ENCODE data around the gene KIF17.

Gene KIF17

GRCh38 chr1:20626524-20626923, 91.3 kb downstream of the KIF17 start:
- H3K9me3 ChIP-seq = no peaks in the 10 kb centered on the region
- H3K27ac ChIP-seq = no peak overlapping the region
- H3K4me1 ChIP-seq (ENCODE audit: control insufficient read depth in 1 of 2, insufficient read depth in 1 of 2, low read depth in 1 of 2, low read length in 1 of 2) = peaks cover 0 to 7% of the 10 kb centered on the region in 2 experiments
- no peak overlapping the region for H3K4me3 ChIP-seq (ENCODE audit: low read depth in 1 of 2, low read length in 1 of 2)
- peaks cover 7% of the 10 kb centered on the region for H3K36me3 ChIP-seq
- no peaks in the 10 kb centered on the region for H3K27me3 ChIP-seq
- no peak for TF ChIP-seq CTCF (IDR thresholded peaks at IDR 0.05)

- H3K4me3 ChIP-seq (ENCODE audit: low read depth in 1 of 2, low read length in 1 of 2) = no peak overlapping the region
- H3K27ac ChIP-seq = no peak overlapping the region
- no peaks in the 10 kb centered on the region for H3K9me3 ChIP-seq
- peaks cover 0 to 7% of the 10 kb centered on the region in 2 experiments for H3K4me1 ChIP-seq (ENCODE audit: control insufficient read depth in 1 of 2, insufficient read depth in 1 of 2, low read depth in 1 of 2, low read length in 1 of 2)
- peaks cover 10% of the 10 kb centered on the region for H3K36me3 ChIP-seq
- no peak for TF ChIP-seq CTCF (IDR thresholded peaks at IDR 0.05)
- no peaks in the 10 kb centered on the region for H3K27me3 ChIP-seq
Measured at GRCh38 chr1:20626098-20626427, 91.7 kb downstream of the KIF17 start.

- Histone ChIP-seq H3K4me1 (ENCODE audit: control insufficient read depth in 1 of 2, insufficient read depth in 1 of 2, low read depth in 1 of 2, low read length in 1 of 2) (peaks cover 0 to 7% of the 10 kb centered on the region in 2 experiments), H3K27me3 (no peaks in the 10 kb centered on the region), H3K4me3 (ENCODE audit: low read depth in 1 of 2, low read length in 1 of 2) (no peak overlapping the region), H3K36me3 (peaks cover 15% of the 10 kb centered on the region), H3K27ac (peak overlapping the region; percentile 10), H3K9me3 (no peaks in the 10 kb centered on the region)
- no peak for TF ChIP-seq CTCF (IDR thresholded peaks at IDR 0.05)
Measured at GRCh38 chr1:20625176-20626097, 92.4 kb downstream of the KIF17 start.

GRCh38 chr1:20624709-20625108, 93.1 kb downstream of the KIF17 start:
- peak overlapping the region; percentile 20 for H3K27ac ChIP-seq
- H3K9me3 ChIP-seq = no peaks in the 10 kb centered on the region
- peaks cover 0 to 7% of the 10 kb centered on the region in 2 experiments for H3K4me1 ChIP-seq (ENCODE audit: control insufficient read depth in 1 of 2, insufficient read depth in 1 of 2, low read depth in 1 of 2, low read length in 1 of 2)
- no peak overlapping the region for H3K4me3 ChIP-seq (ENCODE audit: low read depth in 1 of 2, low read length in 1 of 2)
- peaks cover 21% of the 10 kb centered on the region for H3K36me3 ChIP-seq
- H3K27me3 ChIP-seq = no peaks in the 10 kb centered on the region
- no peak for TF ChIP-seq CTCF (IDR thresholded peaks at IDR 0.05)

- no peak for TF ChIP-seq CTCF (IDR thresholded peaks at IDR 0.05)
- Histone ChIP-seq H3K9me3 (no peaks in the 10 kb centered on the region), H3K27me3 (no peaks in the 10 kb centered on the region), H3K27ac (peak overlapping the region; percentile 36), H3K4me1 (ENCODE audit: control insufficient read depth in 1 of 2, insufficient read depth in 1 of 2, low read depth in 1 of 2, low read length in 1 of 2) (peaks cover 0 to 7% of the 10 kb centered on the region in 2 experiments), H3K4me3 (ENCODE audit: low read depth in 1 of 2, low read length in 1 of 2) (no peak overlapping the region), H3K36me3 (peaks cover 58% of the 10 kb centered on the region)
Measured at GRCh38 chr1:20621012-20621411, 96.8 kb downstream of the KIF17 start.

Measured in neutrophil (primary cell).